IPS-11a (cell line): Measurements from ENCODE around the gene SHISA2.

ENCODE experiments used
- H3K4me3 ChIP-seq: one replicate; pipeline ENCODE4 v1.5.1; 2013; ENCODE audit warnings: low read depth, low read length, control low read depth

Gene SHISA2

DNA sequence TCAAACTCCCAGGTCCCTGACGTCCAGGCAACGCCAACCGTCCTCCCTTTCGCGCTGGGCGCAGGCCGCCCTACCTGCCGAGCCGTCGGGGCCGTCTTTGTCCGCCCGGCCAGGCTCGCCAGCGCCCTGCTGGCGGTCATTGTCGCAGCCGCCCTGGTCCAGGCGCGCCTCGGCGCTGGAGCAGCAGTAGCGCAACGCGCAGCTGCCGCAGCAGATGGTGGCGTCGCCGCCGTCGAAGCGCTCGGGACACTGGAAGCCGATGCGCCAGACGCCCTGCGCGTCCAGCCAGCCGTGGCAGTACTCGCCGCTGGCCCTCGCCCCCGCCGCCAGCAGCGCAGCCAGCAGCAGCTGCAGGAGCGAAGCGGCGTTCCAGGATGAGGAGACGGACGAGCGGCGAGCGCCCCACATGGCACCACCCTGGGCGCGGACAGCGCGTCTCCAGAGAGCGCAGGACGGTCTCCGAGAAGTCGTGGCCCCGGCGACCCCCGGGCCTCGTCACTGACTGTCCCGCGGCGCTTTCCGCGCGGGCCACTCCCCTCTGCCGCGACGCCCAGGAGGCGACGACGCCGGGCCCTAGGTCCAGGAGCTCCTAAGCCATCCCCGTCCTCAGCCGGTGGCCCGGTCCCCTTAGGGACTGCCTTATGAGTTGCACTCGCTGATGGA is 1.1 kb downstream of the SHISA2 start:
- peak overlapping the region; percentile 49 for H3K4me3 ChIP-seq

- no peak overlapping the region for H3K4me3 ChIP-seq
Measured at GRCh38 chr13:26048741-26049140, 3.1 kb downstream of the SHISA2 start.

DNA sequence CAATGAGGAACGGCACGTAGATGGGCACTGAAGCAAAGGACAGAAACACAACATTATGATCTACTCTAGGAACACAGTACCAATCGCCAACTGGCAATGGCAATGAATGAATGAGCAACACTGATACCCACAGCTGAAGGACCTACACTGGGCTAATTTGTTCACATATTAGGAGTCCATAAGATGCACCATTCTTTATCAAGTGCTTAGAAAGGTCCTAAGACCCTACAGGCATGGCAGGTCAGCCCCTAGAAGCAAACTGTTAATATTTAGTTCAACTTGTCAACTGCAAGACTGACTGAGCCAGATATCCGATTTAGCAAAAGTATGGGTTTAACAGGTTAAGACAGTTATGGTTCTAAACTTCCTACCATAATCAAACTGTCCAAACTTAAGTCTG is 4.8 kb downstream of the SHISA2 start:
- no peak overlapping the region for H3K4me3 ChIP-seq

DNA sequence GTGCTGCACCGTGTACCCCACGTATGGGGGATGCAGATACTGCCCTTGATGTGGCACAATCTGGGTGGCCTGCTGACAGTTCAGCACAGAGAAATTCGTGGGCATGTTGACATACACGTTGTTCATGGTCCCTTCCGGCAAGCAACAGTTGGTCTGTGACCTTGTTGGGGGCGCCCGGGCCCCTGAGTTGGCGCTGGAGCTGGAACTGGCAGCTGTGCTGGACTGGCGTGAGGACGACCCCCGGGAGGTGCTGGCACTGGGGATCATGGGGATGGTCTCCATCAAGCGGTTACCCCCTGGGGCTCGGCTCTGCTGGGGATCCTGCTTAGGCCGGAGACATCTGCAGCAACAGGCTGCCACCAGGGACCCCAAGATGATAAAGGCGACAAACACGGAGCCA is 5.2 kb downstream of the SHISA2 start:
- no peak overlapping the region for H3K4me3 ChIP-seq

- H3K4me3 ChIP-seq = no peak overlapping the region
Measured at GRCh38 chr13:26045142-26045541, 6.7 kb downstream of the SHISA2 start.

DNA sequence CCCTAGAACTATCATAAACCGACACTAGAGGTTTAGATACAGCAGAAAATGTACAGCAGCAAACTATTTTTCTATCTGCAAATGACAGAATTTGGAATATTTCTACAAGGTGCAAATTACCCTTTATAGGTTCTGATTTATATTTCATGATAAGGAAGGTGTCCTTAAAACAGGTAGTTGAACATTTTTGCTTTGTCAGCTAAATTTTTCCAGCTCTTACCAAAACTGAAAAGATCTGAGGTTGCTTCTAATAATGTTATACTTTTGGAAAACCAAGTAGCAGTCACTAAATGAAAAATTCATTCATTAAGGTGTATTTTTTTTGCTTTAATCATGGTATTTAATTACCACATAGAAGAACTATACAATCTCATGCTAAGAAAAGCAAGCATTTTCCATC is 9.0 kb downstream of the SHISA2 start:
- H3K4me3 ChIP-seq = no peak overlapping the region

DNA sequence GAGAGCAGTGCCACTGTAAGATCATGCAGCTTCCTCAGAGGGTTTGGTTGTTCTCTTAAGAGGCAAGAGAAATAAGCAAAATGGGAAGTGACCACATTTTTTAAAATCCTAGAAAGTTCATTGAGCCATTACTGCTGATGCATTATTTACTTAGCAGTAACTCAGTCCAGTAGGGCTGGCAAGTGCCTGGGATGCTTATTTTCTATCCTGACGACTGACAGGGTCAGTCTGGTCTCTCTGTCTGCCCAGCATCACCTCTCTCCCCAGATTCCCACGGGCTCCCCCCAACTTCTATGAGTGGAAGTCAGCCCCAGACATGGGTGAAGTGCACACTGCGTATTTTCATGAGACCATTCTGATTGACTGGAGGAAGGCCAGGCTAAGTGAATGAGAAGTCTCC is 10.4 kb downstream of the SHISA2 start:
- H3K4me3 ChIP-seq = no peak overlapping the region

- no peak overlapping the region for H3K4me3 ChIP-seq
Measured at GRCh38 chr13:26038931-26039475, 12.8 kb downstream of the SHISA2 start.

GRCh38 chr13:26037302-26037701 is 14.5 kb downstream of the SHISA2 start:
- H3K4me3 ChIP-seq = no peak overlapping the region

DNA sequence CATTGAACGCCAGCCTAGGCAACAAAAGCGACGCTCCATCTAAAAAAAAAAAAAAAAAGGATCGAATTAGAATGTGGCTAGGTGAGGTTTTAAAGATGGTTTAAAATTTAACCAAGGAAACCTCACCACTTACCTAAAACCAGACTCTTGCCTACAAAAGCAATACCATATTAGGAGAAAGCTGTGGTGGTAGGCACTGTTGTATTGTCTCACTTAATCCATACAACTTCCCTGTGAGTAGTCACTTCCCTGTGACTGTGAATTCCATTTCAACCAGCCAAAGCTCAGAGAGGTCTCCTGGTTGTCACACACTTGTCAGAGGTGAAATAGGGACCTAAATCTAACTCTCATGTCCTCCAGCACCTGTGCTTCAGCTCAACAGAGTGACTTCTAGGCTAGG is 15.4 kb downstream of the SHISA2 start:
- no peak overlapping the region for H3K4me3 ChIP-seq

- H3K4me3 ChIP-seq = no peak overlapping the region
Measured at GRCh38 chr13:26034018-26034417, 17.8 kb downstream of the SHISA2 start.

DNA sequence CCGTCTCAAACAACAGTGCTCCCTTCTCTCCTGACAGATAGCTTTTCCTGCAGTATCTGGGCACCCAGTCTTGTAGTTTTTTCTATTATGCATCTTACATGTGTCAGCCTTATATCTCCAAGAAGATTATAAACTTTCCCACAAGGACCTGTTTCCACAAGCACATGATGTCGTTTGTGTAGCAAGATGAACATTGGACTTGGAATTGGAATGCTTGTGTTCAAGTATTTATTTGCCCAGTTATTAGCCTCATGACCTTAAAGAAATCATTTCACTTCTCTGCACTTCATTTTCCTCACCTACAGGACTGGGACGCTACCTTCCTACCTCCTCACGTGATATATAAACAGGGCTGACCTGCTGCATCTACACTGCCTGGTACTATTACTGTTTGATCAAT is 21.5 kb downstream of the SHISA2 start:
- H3K4me3 ChIP-seq = no peak overlapping the region

DNA sequence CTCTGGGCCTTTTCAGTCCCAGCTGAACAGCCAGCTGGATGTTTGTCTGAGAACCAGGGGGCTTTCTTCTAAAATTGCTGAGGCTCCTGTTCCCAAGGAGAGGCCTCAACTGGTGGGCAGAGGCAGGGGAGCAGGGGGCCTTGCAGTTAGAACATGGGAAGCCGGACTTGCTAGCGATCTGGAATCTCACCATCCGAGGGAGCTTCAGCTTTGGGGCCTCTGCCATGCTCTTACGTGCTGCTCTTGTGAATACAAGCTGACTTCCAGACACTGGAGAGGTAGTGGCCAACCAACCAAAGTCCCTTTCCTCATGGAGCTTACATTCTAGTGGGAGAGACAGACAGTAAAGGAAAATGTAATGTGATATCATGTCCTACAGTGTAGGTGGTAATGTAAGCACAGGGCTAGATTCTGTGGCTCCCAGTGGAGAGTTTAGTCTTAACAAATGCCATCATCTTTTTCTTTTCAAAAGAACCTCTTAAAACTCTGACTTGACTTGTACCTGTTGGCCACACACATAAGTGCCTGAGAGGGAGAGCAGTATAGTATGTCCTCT is 22.2 kb downstream of the SHISA2 start:
- H3K4me3 ChIP-seq = no peak overlapping the region

DNA sequence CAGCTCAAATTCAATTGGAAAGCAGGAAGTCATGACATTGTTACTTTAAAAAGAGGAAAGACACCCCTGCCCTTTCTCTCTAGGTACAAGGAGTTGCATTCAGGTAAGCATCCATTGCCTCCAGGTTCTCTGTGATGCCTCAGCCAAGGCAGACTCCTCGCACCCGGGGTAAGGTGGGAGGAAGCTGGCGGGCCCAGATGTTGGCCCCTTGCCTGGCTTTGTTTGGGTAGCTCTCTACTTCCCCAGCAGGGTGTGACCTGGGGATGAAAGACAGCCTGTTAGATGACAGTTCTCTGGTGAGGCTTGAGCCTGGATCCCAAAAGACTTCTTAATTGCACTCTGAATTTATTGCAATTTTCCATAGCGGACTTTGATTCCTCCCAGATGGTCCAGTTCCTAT is 25.6 kb downstream of the SHISA2 start:
- no peak overlapping the region for H3K4me3 ChIP-seq

- no peak overlapping the region for H3K4me3 ChIP-seq
Measured at GRCh38 chr13:26025771-26026170, 26.0 kb downstream of the SHISA2 start.

- no peak overlapping the region for H3K4me3 ChIP-seq
Measured at GRCh38 chr13:26025196-26025595, 26.6 kb downstream of the SHISA2 start.

DNA sequence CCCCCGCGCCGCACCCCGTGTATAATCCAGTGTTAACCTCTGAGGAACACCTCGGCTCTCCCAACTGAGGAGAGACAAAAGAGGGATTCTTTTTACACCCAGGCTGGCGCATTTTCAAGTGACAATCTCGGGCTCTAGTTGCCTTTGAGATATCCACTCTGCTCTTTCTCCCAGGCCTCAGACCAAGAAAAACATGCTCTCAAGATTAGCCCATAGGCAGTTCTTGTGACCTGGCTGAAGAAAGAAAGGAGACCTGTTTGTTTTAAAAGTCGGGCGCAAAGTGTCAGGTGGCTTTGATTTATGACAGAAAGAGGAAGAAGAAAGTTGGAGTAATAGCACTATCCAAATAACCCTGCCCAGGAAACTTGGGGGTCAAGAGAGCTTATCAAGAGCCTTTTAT is 27.3 kb downstream of the SHISA2 start:
- no peak overlapping the region for H3K4me3 ChIP-seq

- H3K4me3 ChIP-seq = no peak overlapping the region
Measured at GRCh38 chr13:26022538-26023292, 29.1 kb downstream of the SHISA2 start.

DNA sequence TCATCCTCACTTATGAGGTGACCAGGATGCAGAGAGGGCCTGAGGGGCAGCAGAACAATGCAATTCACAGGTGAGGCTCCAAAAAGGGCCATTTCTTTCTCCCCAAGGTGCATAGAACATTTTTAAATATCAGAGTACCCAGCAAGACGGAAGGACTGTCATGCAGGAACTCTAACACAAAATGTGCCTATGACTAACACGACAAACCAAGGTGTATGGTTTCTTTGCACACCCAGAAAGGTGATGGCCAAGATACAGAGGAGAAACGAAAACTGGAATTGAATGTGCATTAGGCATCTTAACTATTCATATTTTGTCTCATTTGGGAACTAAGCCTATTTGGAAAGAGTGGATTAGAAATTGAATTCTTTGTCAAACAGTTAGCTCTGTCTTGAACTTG is 29.9 kb downstream of the SHISA2 start:
- H3K4me3 ChIP-seq = no peak overlapping the region

DNA sequence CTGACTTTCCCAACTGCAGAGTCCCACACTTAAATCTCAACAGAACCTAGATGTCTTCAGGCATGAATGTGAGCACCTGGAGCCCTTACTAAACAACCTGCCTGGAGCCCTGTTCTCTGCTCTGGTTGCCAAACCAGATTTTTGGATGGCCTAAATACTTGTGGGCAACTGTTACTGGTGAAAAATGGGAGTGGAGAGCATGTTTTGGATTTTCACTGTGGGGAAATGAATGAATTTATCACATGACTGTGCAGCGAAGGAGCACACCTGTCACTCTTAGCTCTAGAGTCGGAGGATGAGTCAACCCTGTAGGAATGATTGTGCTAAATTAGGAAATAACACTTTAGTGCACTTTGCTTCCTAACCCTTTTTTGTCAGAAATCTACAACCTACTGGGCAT is 30.3 kb downstream of the SHISA2 start:
- H3K4me3 ChIP-seq = no peak overlapping the region

DNA sequence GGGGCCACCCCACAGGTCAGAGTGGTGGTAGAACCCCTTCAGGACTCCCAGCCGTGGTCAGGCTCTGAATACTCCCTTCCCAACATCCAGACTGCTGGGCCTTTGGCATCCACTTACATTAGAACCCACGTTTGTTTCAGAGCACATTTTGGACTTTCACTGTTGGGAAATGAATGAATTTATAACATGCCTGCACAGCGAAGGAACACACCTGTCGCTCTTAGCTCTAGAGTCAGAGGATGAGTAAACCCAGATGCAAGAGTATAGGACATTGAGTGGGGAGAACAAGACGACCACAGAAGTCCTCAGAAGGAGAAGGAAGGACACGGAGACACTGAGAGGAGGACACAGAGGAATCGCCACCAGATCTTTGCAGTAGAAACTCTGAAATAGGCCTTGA is 30.9 kb downstream of the SHISA2 start:
- no peak overlapping the region for H3K4me3 ChIP-seq
